Stimulated activated CD8-positive, alpha-beta memory T cell treated with anti-CD3 and anti-CD28 coated beads, Interleukin-7, amount 100 ng/mL, for 24 hours (primary cell): ENCODE measurements around the gene KRTAP12-4.
"Not testable (repeated sequence)": the region's sequence is repeated elsewhere in the genome, so short reads cannot be mapped to it uniquely, and the experiment has no call there.

ENCODE experiments used
- DNase-seq: peaks from one replicate; pipeline ENCODE4 v3.0.0-alpha.2; 2020; ENCODE audit warnings: low read depth

The KRTAP12-4 gene

GRCh38 chr21:44653656-44654575 lies 543 bp downstream of the KRTAP12-4 start:
- peak; percentile 15 for DNase-seq

DNA sequence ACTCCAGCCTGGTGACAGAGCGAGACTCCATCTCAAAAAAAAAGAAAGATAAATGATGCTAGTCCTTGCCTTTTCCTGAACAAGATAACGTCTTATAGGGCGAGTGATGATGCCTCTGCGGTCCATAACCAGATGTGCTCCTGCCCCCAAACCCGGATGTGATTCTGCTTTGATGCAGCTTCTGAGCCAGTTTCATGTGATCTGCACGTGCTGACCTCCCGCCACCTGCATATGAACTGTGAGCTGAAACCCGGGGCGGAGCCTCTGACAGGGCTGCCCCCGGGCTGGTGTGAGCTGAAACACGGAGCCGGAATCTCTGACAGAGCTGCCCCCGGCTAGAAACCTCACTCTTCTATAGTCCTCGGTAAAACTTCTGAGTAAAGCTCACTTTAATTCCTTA lies 1.3 kb downstream of the KRTAP12-4 start:
- DNase-seq = no peak

- DNase-seq = no peak
Observed at GRCh38 chr21:44650973-44651675, 3.3 kb downstream of the KRTAP12-4 start.

DNA sequence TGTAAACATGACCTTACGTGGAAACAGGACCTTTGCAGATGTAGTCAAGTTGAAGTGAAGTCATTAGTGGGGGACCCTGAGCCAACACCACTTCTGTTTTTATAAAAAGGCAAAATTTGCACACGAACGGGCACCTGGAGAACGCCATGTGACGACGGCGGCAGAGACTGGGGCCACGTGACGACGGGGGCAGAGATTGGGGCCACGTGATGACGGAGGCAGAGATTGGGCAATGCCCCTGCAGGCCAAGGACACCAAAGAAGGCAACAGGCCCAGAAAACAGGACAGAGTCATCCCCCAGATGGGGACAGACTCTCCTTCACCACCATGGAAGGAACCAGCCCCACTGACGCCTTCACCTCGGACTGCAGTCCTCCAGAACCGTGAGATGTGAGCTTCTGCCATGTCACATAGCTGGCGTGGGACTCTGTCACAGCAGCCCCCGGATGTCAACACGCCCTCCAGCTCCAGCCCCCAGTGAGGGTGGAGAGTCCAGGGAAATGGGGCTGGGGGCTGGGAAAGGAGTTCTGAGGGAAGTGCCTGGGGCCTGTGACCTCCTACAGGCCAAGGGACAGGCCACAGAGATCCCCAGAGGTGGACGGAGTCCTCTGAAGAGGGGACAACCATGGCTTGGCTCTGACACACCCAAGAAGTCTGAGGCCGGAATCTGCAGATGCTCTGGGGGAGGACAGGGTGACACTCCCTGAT lies 4.0 kb downstream of the KRTAP12-4 start:
- no peak for DNase-seq

GRCh38 chr21:44649521-44650100 lies 4.8 kb downstream of the KRTAP12-4 start:
- no peak for DNase-seq

DNA sequence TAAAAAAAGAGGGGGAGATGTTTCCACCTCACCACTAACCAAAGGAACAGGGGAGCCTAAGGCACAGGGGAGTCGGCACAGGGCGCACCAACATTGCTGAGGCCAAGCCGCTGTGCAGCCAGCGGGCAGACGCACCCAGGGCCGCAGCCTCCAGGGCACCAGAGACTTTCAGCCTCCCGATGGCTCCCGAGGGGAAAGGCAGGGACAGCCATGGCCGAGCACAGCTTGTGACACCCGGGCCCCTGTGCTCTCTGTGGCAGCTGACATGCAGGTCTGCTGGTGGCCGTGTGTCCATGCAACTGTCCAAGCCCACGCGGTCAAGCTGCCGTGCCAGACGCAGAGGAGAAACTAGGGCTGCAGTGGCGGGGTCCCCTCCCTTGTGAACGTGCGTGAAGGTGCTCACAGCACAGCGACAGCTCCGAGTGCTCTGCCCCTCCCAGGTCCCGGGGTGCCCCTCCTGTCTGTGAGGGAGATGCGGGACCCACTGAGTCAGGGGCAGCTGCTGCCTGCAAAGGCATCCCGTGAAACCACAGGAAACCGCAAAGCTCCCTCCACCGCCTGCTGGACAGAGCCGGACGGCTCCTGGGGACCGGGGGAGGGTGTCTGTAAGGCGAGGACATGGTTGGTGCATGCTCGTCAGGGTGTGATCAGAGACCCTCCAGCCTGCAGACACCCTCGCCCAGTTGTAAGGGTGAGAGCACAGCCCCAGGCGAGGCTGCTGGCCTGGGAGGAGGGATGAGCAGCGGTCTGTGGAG lies 5.7 kb downstream of the KRTAP12-4 start:
- no peak for DNase-seq

DNA sequence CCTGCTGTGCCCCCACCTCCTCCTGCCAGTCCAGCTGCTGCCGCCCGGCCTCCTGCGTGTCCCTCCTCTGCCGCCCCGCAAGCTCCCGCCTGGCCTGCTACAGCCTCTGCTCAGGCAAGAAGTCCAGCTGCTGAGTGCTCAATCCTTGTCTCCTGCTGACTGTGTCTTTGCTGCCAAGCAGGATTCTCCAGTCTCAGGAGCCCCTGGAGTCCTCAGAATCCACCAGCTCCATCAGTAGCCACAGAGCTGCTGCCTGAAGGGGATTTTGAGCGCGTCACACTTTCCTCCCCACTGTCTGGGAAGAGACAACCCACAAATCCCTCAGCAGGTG lies 7.3 kb downstream of the KRTAP12-4 start:
- no peak for DNase-seq

- DNase-seq = not testable (repeated sequence)
Observed at GRCh38 chr21:44646366-44647221, 7.9 kb downstream of the KRTAP12-4 start, which contains the start of gene KRTAP10-11. Gene KRTAP10-11 (plus strand): TSS chr21:44646414. CDS start chr21:44646459, 45 bp downstream.

GRCh38 chr21:44644878-44645277 lies 9.6 kb downstream of the KRTAP12-4 start:
- no peak for DNase-seq

GRCh38 chr21:44643741-44644310 lies 10.6 kb downstream of the KRTAP12-4 start:
- no peak for DNase-seq

DNA sequence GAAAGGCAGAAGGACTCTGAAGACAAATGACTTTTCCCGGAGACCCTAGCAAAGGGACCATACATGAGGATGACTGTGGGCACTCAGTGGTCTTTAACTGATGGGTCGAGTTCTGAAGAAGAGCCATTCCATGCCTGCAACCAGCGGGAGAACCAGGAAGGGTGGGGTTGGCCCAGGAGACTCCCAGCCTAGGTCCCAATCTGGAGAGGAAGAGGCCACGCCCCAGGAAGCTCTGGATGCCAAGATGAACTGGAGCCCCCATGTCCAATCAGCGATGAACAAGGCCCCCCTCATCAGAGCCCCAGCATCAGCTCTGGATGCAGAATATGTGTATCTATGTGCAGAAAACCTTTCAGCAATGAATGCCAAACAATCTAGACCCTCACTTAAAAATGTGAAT lies 13.7 kb downstream of the KRTAP12-4 start:
- DNase-seq = no peak

DNA sequence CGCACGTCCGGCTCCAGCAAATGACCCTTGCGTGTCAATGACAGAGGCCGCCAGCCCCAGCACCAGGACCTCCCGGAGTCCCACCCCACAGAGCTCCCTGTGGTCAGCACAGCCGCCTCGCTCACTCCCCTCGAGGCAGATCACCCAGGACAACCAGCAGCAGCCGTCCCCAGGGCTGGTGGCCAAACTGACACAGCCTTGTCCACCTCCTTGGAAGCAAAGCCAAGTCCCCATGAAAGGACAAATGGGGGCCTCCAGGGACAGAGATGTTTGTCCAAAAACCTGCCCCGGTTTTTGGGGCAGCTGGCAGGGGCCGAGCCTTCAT lies 15.2 kb downstream of the KRTAP12-4 start:
- DNase-seq = no peak

DNA sequence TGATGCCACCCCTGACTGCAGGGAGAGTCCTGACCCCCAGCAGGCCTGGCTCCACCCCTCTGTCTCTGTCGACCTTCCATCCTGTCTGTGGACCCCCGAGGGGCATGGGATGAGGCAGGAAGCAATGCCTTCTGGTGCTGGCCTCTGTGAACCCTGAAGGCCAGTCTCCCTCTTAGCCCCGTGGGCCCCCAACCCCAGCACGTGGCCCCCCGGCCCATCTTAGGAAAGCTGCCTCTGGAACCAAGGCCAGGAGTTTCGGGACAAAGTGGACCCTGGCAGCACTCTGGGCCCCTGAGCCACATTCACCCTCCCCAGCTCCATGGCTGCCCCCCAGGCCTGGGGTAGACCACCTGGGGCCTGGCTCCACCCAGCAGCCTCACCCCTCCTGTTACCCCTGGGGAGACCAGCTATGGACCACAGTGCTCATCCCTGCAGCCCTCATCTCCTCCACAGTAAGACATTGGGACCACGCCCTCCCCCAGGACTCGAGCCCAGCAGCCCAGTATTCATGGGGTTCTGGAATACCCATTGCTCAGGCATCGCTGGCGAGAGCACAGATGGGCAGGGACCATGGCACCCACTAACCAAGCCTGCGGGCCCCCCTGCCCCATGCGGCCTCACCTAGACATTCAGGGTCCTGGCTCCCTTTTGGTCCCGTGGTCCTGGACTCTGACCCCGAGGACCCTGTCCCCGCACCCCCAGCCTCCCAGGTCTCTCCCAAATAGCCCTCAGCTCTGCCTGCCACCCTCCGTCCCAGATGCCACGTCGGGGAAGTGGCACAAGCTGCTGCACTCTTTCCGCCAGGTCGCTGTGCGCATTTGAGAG lies 15.7 kb downstream of the KRTAP12-4 start:
- DNase-seq = not testable (repeated sequence)

DNA sequence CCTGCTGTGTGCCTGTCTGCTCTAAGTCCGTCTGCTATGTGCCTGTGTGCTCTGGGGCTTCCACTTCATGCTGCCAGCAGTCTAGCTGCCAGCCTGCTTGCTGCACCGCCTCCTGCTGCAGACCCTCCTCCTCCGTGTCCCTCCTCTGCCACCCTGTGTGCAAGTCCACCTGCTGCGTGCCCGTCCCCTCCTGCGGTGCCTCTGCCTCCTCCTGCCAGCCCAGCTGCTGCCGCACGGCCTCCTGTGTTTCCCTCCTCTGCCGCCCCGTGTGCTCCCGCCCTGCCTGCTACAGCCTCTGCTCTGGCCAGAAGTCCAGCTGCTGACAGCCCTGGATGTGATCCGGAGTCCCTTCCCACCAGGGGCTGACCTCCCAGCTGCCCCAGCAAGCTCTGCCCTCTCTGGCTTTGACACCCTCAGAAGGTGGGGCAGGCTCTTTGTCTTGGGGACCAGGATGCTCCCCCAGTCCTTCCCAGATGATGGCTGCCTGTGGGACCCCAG lies 16.6 kb downstream of the KRTAP12-4 start:
- DNase-seq = not testable (repeated sequence)

- no peak for DNase-seq
Observed at GRCh38 chr21:44637018-44637850, 17.2 kb downstream of the KRTAP12-4 start, which contains the start of gene KRTAP10-10. Gene KRTAP10-10 (plus strand): TSS chr21:44637356. CDS start chr21:44637418, 62 bp downstream.

DNA sequence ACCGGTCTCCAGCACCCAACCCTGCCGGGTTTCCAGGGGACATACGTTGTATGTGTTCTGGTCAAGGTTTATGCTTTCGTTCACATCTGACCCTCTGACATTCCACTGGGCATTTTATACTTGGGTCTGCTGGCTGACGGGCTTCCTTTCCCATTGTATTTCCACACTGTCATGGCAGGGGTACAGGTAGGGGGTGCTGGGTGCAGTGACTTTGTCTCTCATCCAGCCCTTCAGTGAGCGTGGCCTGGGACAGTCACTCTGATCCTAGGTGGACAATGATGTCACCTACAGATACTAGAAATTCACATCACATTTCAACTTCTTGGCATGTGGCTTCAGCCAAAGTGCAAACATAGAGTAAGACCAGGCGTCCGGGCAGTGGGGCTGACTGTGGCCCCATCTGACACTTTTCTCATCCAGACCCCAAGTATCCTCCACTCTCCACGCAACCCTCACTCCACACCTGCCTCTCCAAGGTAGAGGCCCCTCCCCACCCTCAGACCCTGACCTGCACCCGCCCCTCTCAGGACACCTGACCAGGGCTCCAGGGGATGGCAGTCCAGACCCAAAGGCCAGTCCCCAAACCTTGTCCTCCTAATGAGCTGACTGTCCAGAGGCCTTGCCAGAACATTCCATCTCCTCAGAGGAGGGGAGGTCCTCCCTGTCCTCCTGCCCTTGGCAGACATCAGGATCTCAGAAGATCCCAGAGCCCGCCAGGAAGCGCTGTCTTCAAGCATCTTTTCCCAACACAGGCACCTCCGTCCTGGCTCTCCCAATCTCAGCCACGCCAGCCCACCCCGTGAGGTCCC lies 18.0 kb downstream of the KRTAP12-4 start:
- no peak for DNase-seq

- no peak for DNase-seq
Observed at GRCh38 chr21:44632067-44632466, 22.4 kb downstream of the KRTAP12-4 start.
